ENCODE measurements around the gene SLC6A4. TPM values are rescaled to one million over a fixed set of nuclear protein-coding genes. Genes with fewer than 3 reads are reported as not detected.

Gene SLC6A4
- polyA plus RNA-seq (ENCODE audit: insufficient read length in 12 of 12) = 1 to 10 TPM in 2 of 12 donors, under 1 TPM in 8, not detected in 2; 0.09 to 4.0 (median 0.38) TPM
- long read RNA-seq, donor 1, partial matches to known transcripts = 0 of 1 reads
- long read RNA-seq, donor 1, other reads (novel, unspliced or antisense) = 0 of 1 reads
- long read RNA-seq, donor 2 = 0 reads
- long read RNA-seq, donor 3 = 0 reads
- long read RNA-seq, donor 4 = 0 reads
- long read RNA-seq, donor 5 = 0 reads
- long read RNA-seq, donor 6 = 0 reads
- long read RNA-seq, donor 7 = 0 reads
- long read RNA-seq, donor 8 = 0 reads
- long read RNA-seq, donor 9 = 0 reads
- long read RNA-seq, donor 10 = 0 reads
- long read RNA-seq, donor 11 = 0 reads

DNA sequence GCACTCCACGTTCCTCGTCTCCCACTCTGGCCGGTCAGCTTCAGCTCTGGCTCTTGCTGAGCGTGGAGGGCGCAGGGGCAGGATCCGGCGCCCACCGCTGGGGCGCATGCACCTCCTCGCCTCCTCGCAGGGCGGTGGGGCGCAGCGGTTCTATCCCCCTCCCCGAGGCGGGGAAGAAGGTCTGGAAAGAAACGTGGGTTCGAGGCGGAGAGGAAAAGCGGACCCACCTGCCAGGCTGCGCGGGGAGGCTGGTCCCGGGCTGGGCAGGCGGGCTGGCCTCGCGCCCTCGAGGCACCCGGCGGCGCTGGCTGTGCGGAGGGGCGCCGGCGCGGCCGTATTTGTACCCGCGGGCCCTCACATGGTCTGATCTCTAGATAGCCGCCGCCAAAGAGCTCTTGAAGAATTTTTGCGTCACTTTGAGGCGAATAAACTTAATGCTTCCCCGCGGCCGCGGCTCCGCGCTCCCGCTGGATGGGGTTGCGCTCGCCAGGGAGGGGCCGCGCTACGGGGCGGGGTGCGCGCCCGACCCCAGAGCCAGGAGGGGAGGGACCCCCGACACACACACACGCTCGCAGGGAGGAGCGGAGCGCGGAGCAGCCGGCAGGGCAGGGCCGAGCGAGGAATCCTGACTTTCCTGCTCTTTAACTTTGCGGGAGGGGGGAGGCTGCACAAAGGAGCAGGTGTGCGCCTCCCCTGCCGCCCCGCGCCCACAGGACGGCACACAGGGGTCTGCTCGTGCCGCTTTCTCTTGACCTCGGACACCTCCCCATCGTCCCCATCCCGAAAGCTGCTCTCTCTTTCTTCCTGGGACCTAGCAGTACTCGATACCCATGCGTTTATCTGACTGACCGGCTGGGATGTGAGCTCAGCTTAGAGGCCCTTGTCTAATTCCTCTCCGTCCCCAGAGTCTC lies at the start of gene SLC6A4:
SLC6A4 (minus strand) TSS at position 312 of the 911 bp plus-strand sequence. CDS start 13,739 bp downstream, outside the sequence.
- DNase-seq = peak; percentile 4

DNA sequence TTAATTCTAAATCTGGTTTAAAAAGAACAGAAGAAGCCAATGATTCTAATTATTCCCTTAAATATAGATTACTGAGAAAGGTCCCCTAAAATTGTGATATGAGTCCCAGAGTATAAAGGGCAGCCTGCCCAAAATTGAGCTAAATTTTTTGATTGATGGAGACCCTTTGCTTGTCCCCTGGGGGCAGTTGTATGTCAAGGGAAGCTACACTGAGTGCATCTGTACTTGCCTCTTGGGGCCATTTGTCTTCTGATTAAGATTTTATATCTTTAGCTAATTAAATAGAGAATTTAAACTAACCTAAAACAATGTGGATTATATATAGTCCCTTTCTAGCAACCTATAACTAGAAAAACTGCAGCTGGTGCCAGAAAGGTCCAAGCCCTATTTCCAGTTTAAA lies 43.7 kb upstream of the SLC6A4 start:
- no peak for DNase-seq

DNA sequence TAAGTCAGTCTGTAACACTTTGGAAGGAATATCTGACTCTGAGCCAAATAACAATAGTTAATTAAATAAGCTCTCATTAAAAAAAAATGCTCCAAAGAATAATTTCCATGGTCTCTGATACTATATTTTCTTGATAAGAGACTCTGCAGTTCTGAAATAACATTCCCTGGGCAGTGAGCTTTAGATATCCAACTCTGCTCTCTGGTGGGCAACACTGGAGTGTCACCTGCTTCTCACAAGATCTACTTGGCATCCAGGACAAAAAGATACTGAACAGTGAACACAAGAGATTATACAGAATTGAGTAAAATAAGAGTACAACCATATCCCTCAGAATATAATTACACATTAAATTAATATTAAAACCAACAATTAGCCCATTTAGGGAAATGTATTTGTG lies 42.5 kb upstream of the SLC6A4 start:
- DNase-seq = no peak

DNA sequence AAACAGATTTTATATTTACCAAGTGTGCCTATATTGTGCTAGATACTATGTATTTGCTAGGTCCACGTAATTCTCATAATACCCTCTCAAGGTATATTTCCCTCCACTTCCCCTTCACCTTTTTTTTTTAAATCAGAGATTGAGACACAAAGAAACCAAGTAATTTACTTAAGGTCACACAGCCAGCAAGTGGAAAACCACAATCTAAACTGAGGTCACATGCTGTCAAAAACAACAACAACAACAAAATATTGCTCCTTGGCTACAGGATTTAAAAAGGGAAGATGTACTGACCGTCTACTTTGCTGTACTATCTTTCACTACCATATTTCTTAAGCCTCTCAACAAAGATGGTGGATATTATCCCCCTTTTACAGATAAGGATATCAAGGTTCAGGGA lies 40.4 kb upstream of the SLC6A4 start:
- DNase-seq = no peak

DNA sequence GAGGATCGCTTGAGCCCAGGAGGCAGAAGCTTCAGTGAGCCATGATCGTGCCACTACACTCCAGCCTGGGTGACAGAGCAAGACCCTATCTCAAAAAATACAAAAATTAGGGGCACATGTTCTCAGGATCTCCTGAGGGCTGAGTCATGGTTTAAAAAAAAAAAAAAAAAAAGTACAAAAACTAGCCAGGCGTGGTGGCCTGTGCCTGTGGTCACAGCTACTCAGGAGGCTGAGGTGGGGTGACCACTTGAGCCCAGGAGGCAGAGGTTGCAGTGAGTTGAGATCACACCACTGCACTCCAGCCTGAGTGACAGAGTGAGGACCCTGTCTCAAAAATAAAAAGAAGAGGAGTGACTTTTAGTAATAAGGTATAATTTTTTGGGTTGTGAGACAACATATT lies 39.4 kb upstream of the SLC6A4 start:
- DNase-seq = no peak

DNA sequence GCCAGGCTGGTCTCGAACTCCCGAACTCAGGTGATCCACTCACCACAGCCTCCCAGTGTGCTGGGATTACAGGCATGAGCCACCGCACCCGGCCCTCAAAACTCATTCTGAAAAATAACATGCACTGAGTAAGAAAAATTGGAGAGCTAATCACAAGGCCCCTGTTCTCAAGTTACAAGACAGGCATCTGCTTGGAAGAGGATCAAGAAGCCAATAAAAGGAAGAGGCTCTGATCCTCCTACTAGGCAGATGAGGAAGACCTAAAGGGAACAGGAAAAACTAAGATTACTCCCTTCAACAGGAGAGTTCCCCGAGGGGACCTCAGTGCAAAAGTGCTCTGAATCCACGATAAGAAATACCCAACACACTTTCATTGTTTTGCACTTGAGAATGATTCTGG lies 37.9 kb upstream of the SLC6A4 start:
- DNase-seq = no peak

DNA sequence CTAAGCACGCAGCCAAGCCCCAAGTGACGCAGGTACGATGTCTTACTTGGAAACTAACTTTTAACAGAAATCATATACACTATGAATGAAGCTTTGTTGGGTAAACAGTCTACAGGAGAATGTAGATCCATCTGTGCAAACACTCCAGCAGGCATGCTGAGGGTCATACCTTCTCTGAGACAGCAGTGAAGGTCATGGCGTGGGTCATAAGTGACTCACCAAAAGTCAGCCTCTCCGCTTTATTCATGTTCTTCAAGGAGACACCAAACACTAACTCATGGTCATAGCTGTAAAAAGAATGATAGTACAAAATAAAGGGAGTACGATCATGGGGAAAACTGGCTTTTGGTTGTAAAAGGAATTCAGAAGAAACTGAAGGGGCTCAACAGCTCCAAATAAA lies 35.6 kb upstream of the SLC6A4 start:
- DNase-seq = no peak

DNA sequence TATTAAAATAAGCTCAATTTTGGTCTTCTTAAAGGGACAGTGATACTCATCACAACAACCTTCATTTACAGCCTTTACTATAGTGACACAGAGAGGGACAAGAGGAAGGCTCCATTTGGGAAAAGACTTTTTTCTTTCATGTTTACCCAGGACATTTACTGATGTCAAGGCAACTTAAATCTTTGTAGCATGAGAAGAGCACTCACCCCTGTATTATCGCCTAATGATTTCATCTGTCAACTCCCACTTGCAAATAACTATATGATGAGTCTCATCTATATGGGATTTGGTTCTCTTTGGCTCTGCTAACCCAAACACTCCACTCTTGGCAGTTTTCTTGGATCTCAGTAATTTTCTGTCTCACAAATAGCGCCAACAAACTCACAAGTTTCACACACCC lies 32.1 kb upstream of the SLC6A4 start:
- DNase-seq = no peak

DNA sequence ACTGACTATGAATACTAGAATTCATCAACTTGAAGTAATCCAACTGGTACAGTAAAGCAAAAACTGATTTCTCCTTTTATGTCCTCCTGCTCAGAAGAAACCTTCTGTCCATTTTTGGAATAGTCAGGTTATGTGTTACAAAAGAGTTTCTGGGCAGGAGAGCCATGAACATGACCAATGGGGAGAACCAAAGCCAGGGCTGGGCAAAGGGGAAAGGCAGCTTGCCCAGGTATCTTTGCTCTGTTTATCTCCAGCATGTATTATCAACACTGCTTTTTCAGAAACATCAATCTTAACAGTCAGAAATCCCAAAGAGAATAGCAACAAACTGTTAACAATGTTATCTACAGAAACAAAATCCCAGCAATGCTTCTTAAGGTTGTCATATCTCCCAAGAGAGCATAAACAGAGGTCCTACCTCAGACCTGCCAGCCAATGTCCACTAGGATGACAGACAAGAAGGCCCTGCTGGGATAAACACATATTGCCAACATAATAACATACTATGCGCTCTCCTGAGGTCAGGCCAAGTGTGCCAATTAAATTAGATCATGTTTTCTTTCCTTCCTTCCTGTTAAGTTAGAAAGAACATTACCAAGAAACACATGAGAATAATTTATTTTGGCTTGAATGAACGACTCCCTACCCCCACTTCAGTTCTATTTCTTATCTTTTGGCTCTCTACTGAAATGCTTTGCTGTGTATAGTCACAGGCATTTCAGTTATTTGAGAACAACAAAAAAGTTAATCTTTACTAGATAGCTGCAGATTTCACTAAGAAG lies 28.2 kb upstream of the SLC6A4 start:
- no peak for DNase-seq

DNA sequence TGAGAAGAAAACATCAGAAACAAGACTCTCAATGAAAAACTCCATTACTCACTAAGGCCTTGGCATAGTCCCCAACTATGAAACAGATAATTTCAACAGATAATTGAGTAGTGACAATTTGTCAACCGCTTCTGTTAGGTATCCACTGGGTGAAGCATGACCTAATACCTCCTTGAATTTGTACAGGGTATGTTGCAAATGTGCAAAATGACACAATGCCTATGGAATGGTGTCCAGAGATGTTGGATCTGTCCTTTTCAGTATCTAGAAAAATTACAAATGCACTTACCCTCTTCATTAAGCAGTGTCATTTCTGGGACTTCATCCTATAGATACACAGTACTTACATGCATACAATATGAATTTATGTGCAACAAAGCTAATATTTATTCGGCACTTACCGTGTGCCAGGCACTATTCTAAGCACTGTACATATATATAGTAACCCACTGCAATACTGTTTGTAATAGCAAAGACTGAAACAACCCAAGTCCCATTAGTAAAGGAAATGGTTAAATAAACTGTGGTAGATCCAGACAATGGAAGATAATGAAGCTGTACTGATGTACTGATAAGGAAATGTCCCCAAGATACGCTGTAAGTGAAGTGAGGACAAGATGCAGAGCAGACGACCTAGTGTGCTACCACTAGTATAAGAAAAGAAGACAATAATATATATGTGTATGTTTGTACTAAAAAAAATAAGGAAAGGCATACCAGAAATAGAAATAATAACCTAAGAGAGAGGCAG lies 21.4 kb upstream of the SLC6A4 start:
- no peak for DNase-seq

DNA sequence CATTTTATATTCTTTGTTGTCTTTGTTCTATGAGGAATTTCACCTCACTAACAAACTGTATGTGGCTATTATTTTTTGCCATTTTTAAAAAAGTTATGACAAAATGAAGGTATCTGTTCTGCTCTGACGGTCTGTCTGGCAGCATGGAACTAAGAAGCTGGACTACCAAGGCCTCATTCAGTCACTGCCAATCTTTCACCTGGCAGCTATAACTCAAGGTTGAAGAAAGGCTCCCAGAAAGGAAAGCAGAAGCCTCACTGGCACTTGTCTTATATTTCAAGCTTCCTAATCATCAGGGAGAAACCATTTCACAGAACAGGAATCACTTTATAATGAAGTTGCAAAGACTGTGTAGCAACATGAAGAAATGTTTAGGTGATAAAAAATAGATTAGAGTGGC lies 18.7 kb upstream of the SLC6A4 start:
- no peak for DNase-seq

DNA sequence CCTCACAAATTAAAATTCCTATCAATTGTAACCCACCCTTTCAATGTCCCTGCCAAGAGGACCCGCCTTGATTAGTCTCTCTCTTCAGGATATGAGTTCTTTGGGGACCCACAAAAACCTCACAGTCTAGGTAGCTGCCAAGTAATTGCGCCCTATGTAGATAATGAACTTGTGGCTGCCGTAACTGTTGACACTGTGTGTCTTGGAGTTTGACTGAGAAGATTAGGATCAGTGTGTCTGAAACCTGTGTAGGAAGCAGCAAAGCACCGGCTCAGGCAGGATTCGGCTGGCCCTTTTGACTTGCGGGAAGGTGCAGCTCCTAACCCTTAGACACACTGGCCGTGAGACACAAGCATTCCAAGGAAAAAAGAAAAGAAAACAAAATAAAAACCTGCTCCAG lies 17.8 kb upstream of the SLC6A4 start:
- no peak for DNase-seq

DNA sequence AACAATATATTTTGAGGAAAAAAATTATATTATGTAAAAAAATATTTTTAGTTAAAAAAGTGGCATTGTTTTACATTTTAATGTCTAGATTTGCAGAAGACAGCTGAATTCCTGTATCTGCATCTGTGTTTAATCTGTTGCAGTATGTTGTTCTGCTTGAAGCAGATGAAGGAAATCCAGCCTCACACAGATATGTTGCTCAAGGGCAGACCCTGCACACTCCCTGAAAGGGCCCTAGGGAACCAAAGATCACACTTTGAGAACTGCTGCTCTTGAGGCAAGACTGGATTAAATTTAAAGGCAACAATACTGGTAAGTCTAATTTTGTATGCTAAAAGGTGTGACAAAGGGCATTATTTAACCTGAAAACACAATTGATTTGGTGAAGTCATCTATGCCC lies 16.4 kb upstream of the SLC6A4 start:
- DNase-seq = no peak

DNA sequence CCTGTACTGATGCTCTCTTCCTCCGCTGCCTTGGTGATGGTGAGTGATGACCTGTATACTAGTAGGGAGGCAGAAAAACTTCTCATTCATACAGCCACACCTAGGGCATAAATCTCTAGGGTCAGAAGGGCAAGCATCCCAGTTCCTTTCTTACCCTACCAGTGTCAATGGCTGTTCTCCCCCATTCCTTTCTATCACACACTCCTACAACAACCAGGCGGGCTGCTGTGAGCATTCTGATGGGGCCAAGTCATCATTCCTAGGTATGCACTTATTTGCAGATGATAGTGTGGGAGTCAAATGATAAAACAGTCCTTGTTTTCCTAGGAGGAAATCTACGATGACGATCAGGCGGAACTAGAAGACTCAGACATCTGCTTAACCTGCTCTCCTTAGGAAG lies 14.0 kb upstream of the SLC6A4 start:
- DNase-seq = no peak

DNA sequence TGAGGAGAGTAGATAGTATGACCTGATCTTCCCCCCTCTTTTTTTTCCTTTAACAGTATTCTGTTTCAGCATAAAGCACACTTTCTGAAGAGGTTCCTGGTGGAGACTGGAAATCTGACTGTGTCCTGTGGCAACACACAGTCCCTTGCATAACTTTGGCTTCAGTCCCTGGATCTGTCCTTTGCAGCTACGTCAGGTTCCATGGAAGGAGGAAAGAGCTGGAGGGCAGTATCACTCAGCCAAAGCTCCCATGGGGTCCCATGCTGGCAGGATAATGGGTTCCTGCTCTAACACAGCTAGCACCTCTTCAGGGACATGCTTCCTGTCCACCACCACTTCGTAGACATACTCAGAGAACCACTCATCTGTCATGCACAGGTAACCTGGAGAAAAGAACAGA lies 13.3 kb upstream of the SLC6A4 start:
- no peak for DNase-seq

DNA sequence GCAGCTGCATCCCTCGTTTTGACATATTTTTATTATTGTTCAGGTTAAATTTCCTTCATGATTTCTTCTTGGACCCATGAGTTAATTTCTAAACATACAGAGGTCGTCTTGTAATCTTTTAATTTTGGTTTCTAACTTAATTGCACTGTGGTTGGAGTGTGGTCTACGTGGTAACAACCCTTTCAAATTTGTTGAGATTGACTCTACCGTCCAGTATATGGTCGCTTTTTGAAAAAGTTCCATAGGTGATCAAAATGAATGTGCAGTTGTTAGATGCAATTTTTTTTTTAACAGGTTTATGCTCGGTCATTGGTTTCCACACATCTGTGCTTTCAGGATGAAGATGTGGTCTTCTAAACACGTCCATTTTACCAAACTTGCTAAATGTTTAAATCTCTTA lies 11.0 kb upstream of the SLC6A4 start:
- DNase-seq = no peak

DNA sequence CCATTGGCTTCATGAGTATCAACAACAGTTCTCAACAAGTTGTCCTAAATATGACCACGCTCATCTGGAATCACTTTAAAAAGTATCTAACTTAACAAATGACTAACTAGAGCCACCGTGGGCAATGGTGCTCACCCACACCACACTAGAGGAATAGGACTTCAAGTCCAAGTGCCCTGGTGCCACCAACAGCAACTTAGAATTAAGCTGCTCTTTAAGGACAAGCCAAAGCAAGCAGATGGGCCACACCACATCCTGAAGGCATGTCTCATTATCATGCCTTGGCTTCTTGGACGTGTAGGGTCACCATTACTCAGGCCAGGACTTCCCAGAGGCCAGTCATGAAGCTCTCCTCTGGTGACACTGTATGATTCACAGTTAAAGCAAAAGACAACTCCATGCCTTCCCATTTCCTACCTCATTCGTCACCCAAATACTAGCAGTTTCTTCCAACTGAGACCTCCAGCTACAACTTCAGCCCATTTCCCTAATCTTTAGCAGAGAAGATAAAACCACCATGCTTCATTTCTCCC lies 9.4 kb upstream of the SLC6A4 start:
- DNase-seq = no peak

DNA sequence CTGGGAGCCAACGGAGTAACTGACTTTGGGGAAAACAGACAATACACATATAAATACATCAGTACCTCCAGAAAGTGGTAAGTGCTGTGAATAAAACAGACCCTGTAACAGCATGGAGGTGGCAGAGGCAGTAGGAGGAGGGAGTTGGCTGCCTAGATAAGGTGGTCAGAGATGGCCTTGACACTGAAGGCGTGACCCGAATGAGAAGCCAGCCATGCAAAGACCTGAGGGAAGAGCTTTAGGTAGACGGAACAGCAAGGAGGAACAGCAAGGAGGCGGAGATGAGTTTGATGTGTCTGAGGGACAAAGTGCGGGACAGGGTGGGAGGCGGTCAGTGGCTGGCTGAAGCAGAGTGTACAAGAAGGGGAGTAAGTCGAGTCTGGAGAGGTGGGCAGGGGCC lies 8.1 kb upstream of the SLC6A4 start:
- no peak for DNase-seq

DNA sequence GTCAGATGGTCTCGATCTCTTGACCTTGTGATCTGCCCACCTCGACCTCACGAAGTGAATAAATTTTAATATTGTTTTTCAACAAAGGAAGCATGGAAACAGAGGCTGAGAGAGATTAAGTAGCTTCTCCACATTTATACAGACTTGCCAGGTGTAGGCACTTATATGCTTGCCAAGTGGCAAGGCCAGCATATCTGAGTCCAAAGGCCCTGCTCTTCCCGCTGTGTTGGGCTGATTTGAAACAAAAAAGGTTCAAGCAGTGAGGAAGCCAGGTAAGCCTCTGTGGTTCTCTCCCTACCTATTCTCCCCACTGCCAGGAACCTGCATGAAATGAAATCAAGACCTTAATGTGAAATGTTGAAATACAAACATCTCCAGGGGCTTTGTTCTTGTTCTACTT lies 7.5 kb upstream of the SLC6A4 start:
- no peak for DNase-seq

DNA sequence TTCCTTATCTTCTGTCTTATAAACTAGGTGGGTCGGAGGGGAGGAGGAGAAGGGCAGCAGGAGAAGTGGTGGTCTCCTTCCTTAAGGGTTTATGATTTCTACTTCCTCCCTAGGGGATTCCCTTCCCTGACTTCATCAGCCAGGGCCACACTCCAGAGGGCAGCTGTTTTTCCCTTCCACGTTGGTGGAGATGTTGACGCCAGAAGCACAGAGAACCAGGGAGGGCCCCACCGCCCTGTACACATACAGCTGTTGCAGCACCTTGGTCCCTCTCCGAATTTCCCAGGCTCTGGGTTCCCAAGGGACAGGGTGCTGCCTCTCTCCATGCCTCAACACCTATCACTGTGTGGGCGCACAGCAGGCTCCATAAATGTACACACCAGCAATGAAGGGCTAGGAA lies 5.6 kb upstream of the SLC6A4 start:
- DNase-seq = no peak

DNA sequence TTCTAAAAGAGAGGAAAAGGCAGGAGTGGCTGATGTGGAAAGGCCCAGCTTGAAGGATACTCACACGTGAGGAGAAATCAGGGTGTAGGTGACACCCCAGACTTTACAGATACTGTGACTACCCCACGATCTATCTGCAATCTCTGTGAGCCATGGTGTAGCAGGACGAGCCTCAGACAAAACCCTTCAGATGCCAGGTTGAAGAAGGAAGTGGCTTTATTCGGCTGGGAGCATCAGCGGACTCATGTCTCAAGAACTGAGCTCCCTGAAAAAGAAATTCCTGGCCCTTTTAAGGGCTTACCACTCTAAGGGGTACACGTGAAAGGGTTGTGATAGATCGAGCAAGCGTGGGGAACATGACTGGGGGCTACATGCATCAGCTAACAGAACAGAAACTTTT lies 4.7 kb upstream of the SLC6A4 start:
- no peak for DNase-seq

DNA sequence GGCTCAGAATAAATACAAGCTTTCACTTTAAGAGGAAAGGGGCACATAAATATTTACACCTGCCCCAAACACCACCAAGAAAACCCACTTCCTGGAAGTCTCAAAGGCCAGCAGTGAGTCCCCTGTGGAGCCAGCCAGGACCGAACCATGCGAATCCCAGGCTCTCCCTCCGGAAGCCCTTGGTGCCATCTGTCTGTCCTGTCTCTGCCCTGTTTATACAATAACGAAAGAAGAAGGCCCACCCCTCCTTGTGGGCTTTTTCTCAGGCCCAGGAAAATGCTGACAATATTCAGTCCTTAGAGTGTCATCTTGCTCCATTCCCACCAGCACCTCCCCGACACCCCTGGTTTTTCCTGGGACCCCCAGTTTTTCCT lies 3.6 kb upstream of the SLC6A4 start:
- DNase-seq = no peak
